Stimulated activated naive CD4-positive, alpha-beta T cell treated with Interleukin-2 at 50 U/mL for 16 hours (primary cell): ENCODE measurements around the gene IVD.
A peak's percentile ranks its signal among the peaks of the same experiment; 100 is the strongest.

Source experiments
- DNase-seq: peaks from one replicate; lab custom pipeline; 2025; lab: John Stamatoyannopoulos, UW

Gene IVD

GRCh38 chr15:40415226-40415625 lies 9.6 kb downstream of the IVD start:
- no peak for DNase-seq

GRCh38 chr15:40416056-40416455 lies 10.5 kb downstream of the IVD start:
- DNase-seq: no peak

- no peak for DNase-seq
Measured at GRCh38 chr15:40418126-40418525, 12.5 kb downstream of the IVD start.

- DNase-seq: no peak
Measured at GRCh38 chr15:40420071-40420713, 14.6 kb downstream of the IVD start.

GRCh38 chr15:40420793-40421192 lies 15.2 kb downstream of the IVD start:
- DNase-seq: no peak

GRCh38 chr15:40421246-40422157 lies 15.9 kb downstream of the IVD start:
- peak; percentile 72 for DNase-seq

- DNase-seq: no peak
Measured at GRCh38 chr15:40424483-40425115, 19.0 kb downstream of the IVD start.

GRCh38 chr15:40425681-40426080 lies 20.1 kb downstream of the IVD start:
- no peak for DNase-seq

- DNase-seq: no peak
Measured at GRCh38 chr15:40427188-40427587, 21.6 kb downstream of the IVD start.

GRCh38 chr15:40428185-40428584 lies 22.6 kb downstream of the IVD start:
- no peak for DNase-seq

GRCh38 chr15:40429068-40429710 lies 23.6 kb downstream of the IVD start:
- DNase-seq: no peak

- DNase-seq: no peak
Measured at GRCh38 chr15:40430271-40430805, 24.7 kb downstream of the IVD start.

GRCh38 chr15:40435023-40435709 lies 29.6 kb downstream of the IVD start:
- DNase-seq: no peak

- DNase-seq: no peak
Measured at GRCh38 chr15:40435710-40436089, 30.1 kb downstream of the IVD start.

- no peak for DNase-seq
Measured at GRCh38 chr15:40436116-40436891, 30.7 kb downstream of the IVD start.

GRCh38 chr15:40436892-40437751 lies 31.5 kb downstream of the IVD start:
- no peak for DNase-seq

GRCh38 chr15:40437752-40438687 lies 32.4 kb downstream of the IVD start:
- DNase-seq: no peak

GRCh38 chr15:40438712-40439111 lies 33.1 kb downstream of the IVD start:
- no peak for DNase-seq
